HUES64 (cell line): ENCODE results near the gene MCRS1.
A peak's percentile ranks its signal among the peaks of the same experiment; 100 is the strongest.
"Not testable (repeated sequence)": the region's sequence is repeated elsewhere in the genome, so short reads cannot be mapped to it uniquely, and the experiment has no call there.

Source experiments
- H3K27ac ChIP-seq: 2 replicates; pipeline ENCODE4 v1.7.0; 2013; ENCODE audit warnings: low read depth, low read length, inconsistent platforms
- H3K27me3 ChIP-seq: 2 replicates; pipeline ENCODE4 v1.6.1; 2013; ENCODE audit warnings: mild to moderate bottlenecking, low read length; ENCODE audit not compliant: insufficient read depth
- H3K36me3 ChIP-seq: 2 replicates; pipeline ENCODE4 v1.6.1; 2013; ENCODE audit warnings: mild to moderate bottlenecking, low read length; ENCODE audit not compliant: insufficient read depth
- H3K4me1 ChIP-seq: 2 replicates; pipeline ENCODE4 v1.6.1; 2013; ENCODE audit warnings: mild to moderate bottlenecking, low read length, moderate library complexity; ENCODE audit not compliant: insufficient read depth
- H3K4me3 ChIP-seq: 2 replicates; pipeline ENCODE4 v1.5.1; 2013; ENCODE audit warnings: mild to moderate bottlenecking, low read length, moderate library complexity
- H3K9ac ChIP-seq: 2 replicates; pipeline ENCODE4 v1.6.1; 2013; ENCODE audit warnings: mild to moderate bottlenecking, low read depth, low read length
- H3K9me3 ChIP-seq: 2 replicates; pipeline ENCODE4 v1.6.1; 2013; ENCODE audit warnings: low read depth, low read length; ENCODE audit not compliant: insufficient read depth
- WGBS: fragments of 150-250, 120-280 bp; methylation state at CpG from one replicate; pipeline ENCODE4 v1.1.7; 2013; ENCODE audit warnings: missing lambda C conversion rate; 5-methylcytosine and 5-hydroxymethylcytosine counted together

MCRS1 gene

GRCh38 chr12:49538510-49539403, 29.2 kb downstream of the MCRS1 start, which contains the start of gene KCNH3:
Gene KCNH3 (plus strand): TSS chr12:49539030. CDS start chr12:49539417, 387 bp downstream.
- peaks cover 94% of the 10 kb centered on the region for H3K27me3 ChIP-seq
- H3K9me3 ChIP-seq, result no peaks in the 10 kb centered on the region
- peaks cover 8% of the 10 kb centered on the region for H3K4me1 ChIP-seq
- peak within 1 kb of the TSS; percentile 45 for H3K4me3 ChIP-seq
- H3K36me3 ChIP-seq, result no peaks in the 10 kb centered on the region
- no peak within 1 kb of the TSS for H3K27ac ChIP-seq
- 3% methylated on average over 103 of the region's 107 CpGs for WGBS
- no peak within 1 kb of the TSS for H3K9ac ChIP-seq

GRCh38 chr12:49537752-49538509, 30.0 kb downstream of the MCRS1 start:
- Histone ChIP-seq H3K27me3 (peaks cover 85% of the 10 kb centered on the region), H3K9me3 (no peaks in the 10 kb centered on the region), H3K4me3 (peak overlapping the region; percentile 45), H3K4me1 (peaks cover 8% of the 10 kb centered on the region), H3K27ac (no peak overlapping the region), H3K36me3 (no peaks in the 10 kb centered on the region), H3K9ac (no peak overlapping the region)
- WGBS, result under 1% methylated on average over 61 of the region's 61 CpGs

GRCh38 chr12:49537231-49537751, 30.7 kb downstream of the MCRS1 start:
- Histone ChIP-seq H3K4me3 (peak overlapping the region; percentile 45), H3K9ac (no peak overlapping the region), H3K9me3 (no peaks in the 10 kb centered on the region), H3K27me3 (peaks cover 79% of the 10 kb centered on the region), H3K27ac (no peak overlapping the region), H3K4me1 (peaks cover 8% of the 10 kb centered on the region), H3K36me3 (no peaks in the 10 kb centered on the region)
- WGBS, result 20% methylated on average over 12 of the region's 13 CpGs

- WGBS, result 63% methylated on average over 3 of the region's 3 CpGs
- H3K4me3 ChIP-seq, result no peak overlapping the region
- H3K27ac ChIP-seq, result no peak overlapping the region
- H3K9ac ChIP-seq, result no peak overlapping the region
- peaks cover 72% of the 10 kb centered on the region for H3K27me3 ChIP-seq
- H3K36me3 ChIP-seq, result no peaks in the 10 kb centered on the region
- peaks cover 8% of the 10 kb centered on the region for H3K4me1 ChIP-seq
- no peaks in the 10 kb centered on the region for H3K9me3 ChIP-seq
Measured at GRCh38 chr12:49536526-49537071, 31.3 kb downstream of the MCRS1 start.

GRCh38 chr12:49535921-49536525, 31.9 kb downstream of the MCRS1 start:
- H3K36me3 ChIP-seq, result no peaks in the 10 kb centered on the region
- H3K27me3 ChIP-seq, result peaks cover 66% of the 10 kb centered on the region
- H3K4me1 ChIP-seq, result peaks cover 8% of the 10 kb centered on the region
- no peak overlapping the region for H3K27ac ChIP-seq
- 91% methylated on average over 4 of the region's 6 CpGs for WGBS
- no peaks in the 10 kb centered on the region for H3K9me3 ChIP-seq
- H3K4me3 ChIP-seq, result no peak overlapping the region
- H3K9ac ChIP-seq, result no peak overlapping the region

- Histone ChIP-seq H3K4me3 (no peak overlapping the region), H3K27me3 (peaks cover 54% of the 10 kb centered on the region), H3K9ac (no peak overlapping the region), H3K27ac (no peak overlapping the region), H3K36me3 (no peaks in the 10 kb centered on the region), H3K4me1 (peaks cover 8% of the 10 kb centered on the region), H3K9me3 (no peaks in the 10 kb centered on the region)
- WGBS, result 54% methylated on average over 10 of the region's 13 CpGs
Measured at GRCh38 chr12:49534731-49535278, 33.1 kb downstream of the MCRS1 start.

- not testable (repeated sequence) for H3K4me3 ChIP-seq, H3K9me3 ChIP-seq, H3K4me1 ChIP-seq, H3K36me3 ChIP-seq, H3K27ac ChIP-seq, H3K9ac ChIP-seq
- peaks cover 47% of the 10 kb centered on the region for H3K27me3 ChIP-seq
- WGBS, result 96% methylated on average over 5 of the region's 5 CpGs
Measured at GRCh38 chr12:49534122-49534521, 33.8 kb downstream of the MCRS1 start.

GRCh38 chr12:49533331-49533730, 34.6 kb downstream of the MCRS1 start:
- H3K9me3 ChIP-seq, result no peaks in the 10 kb centered on the region
- H3K4me3 ChIP-seq, result no peak overlapping the region
- H3K36me3 ChIP-seq, result no peaks in the 10 kb centered on the region
- peaks cover 8% of the 10 kb centered on the region for H3K4me1 ChIP-seq
- peaks cover 39% of the 10 kb centered on the region for H3K27me3 ChIP-seq
- WGBS, result 92% methylated on average over 10 of the region's 10 CpGs
- no peak overlapping the region for H3K9ac ChIP-seq
- no peak overlapping the region for H3K27ac ChIP-seq

- Histone ChIP-seq H3K36me3 (no peaks in the 10 kb centered on the region; the same call in 1 of the 2 replicates), H3K4me1 (no peaks in the 10 kb centered on the region), H3K9ac (no peak overlapping the region), H3K27ac (no peak overlapping the region), H3K9me3 (no peaks in the 10 kb centered on the region), H3K4me3 (no peak overlapping the region), H3K27me3 (peaks cover 24% of the 10 kb centered on the region)
- 84% methylated on average over 2 of the region's 2 CpGs for WGBS
Measured at GRCh38 chr12:49531745-49532144, 36.2 kb downstream of the MCRS1 start.

GRCh38 chr12:49529414-49529813, 38.5 kb downstream of the MCRS1 start:
- Histone ChIP-seq H3K4me3 (no peak overlapping the region), H3K27me3 (0 out of 2 replicates have a peak, but pooled peaks cover under 1% of the 10 kb centered on the region), H3K9me3 (no peaks in the 10 kb centered on the region), H3K4me1 (no peaks in the 10 kb centered on the region), H3K9ac (no peak overlapping the region), H3K27ac (no peak overlapping the region), H3K36me3 (peaks cover 23% of the 10 kb centered on the region)
- WGBS, result 100% methylated on average over 1 of the region's 1 CpG
